PFSK-1 (cell line): ENCODE measurements around the gene SLC6A6.

Source experiments
- POLR2AphosphoS5 ChIP-seq: IDR thresholded peaks from 2 replicates; pipeline ENCODE4 v1.6.1; 2012; ENCODE audit warnings: low read depth, mild to moderate bottlenecking, control low read depth, low read length, moderate library complexity
- TAF1 ChIP-seq: IDR thresholded peaks from 2 replicates; pipeline ENCODE4 v1.6.1; 2012; ENCODE audit warnings: low read length, control low read depth, borderline replicate concordance; ENCODE audit not compliant: insufficient read depth
- TF ChIP-seq, protein P1 (sequence below), 2 experiments: IDR thresholded peaks; 2 replicates each; pipeline versions ENCODE4 v1.6.1 to v1.8.0; 2011 to 2012; ENCODE audit warnings: low read depth in 2 of 2, low read length in 2 of 2, control low read depth in 1 of 2, inconsistent platforms in 1 of 2, mild to moderate bottlenecking in 1 of 2, moderate library complexity in 1 of 2; ENCODE audit not compliant: insufficient read depth in 1 of 2

DNA sequence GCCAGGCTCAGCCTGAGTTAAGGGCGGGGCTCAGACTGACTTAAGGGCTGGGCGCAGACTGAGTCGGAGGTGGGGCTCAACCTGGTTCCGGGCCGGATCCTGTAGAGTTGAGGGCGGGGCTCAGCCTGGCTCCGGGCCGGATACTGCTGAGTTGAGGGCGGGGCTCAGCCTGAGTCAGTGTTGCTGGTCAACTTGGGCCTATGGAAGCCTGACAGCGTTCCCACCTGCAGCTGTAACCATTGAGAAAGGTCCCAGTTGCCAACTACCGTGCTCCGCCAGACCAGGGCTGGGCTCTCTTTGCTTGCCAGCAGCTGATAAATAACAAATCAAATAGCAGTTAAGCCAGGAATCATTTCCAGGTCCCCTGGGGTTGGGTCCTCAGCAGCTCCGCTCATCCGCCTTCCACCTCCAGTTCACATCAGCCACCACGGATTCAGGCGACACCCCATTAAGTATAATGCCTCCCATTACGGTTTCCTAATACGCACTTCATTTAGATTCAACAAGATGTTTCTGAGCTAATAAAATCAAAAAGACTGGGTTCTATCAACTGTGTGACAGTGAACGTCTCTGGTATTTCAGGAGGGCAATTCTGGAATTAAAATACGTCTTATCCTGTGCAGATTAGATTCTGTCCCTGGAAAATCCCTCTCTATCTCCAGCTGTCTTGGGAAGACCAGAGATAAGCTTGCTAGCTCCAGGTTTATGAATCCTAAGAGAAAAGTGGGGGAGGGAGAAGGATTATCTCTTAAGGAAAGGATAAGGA, 130.5 kb downstream of the SLC6A6 start:
- TF ChIP-seq, protein P1, sequence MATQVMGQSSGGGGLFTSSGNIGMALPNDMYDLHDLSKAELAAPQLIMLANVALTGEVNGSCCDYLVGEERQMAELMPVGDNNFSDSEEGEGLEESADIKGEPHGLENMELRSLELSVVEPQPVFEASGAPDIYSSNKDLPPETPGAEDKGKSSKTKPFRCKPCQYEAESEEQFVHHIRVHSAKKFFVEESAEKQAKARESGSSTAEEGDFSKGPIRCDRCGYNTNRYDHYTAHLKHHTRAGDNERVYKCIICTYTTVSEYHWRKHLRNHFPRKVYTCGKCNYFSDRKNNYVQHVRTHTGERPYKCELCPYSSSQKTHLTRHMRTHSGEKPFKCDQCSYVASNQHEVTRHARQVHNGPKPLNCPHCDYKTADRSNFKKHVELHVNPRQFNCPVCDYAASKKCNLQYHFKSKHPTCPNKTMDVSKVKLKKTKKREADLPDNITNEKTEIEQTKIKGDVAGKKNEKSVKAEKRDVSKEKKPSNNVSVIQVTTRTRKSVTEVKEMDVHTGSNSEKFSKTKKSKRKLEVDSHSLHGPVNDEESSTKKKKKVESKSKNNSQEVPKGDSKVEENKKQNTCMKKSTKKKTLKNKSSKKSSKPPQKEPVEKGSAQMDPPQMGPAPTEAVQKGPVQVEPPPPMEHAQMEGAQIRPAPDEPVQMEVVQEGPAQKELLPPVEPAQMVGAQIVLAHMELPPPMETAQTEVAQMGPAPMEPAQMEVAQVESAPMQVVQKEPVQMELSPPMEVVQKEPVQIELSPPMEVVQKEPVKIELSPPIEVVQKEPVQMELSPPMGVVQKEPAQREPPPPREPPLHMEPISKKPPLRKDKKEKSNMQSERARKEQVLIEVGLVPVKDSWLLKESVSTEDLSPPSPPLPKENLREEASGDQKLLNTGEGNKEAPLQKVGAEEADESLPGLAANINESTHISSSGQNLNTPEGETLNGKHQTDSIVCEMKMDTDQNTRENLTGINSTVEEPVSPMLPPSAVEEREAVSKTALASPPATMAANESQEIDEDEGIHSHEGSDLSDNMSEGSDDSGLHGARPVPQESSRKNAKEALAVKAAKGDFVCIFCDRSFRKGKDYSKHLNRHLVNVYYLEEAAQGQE (IDR thresholded peaks at IDR 0.05; ENCODE audit: insufficient read depth in 1 of 2, low read depth in 2 of 2, low read length in 2 of 2): no peak
- TF ChIP-seq POLR2AphosphoS5 (no peak), TAF1 (no peak)
